ENCODE measurements around the gene BGLAP. TPM values are rescaled to one million over a fixed set of nuclear protein-coding genes. Genes with fewer than 3 reads are reported as not detected.

The BGLAP gene
- total RNA-seq, 1 experiment from 2014 or later = 0.67 TPM

DNA sequence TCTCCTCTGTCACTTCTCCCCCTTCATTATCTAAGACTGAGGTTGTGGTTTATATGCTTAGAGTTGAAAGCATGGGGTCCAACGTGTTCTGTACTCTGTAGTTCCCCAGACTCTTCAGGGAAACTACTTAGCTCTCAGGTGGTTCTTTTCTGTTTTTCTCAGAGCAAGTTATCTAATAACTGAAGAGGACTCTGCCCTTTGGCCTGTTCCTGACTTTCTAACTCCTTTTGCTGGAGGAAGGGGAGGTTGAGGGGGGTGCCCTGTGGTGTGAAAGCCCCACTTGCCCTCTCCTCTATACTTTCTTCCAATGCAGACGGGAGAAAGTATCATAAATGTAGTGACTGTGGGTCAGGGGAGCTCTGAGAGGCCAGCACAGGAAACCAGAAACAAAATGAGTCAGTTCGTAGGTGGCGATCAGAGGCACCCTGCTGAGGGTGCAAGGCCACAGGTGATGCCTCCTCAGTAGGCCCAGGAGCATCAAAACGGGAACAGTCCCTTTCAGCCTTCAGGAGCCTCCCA, 43.1 kb upstream of the BGLAP start:
- no peak for ATAC-seq
- Histone ChIP-seq H3K4me1 (ENCODE audit: control insufficient read depth, insufficient read depth, low read length) (peaks cover 10% of the 10 kb centered on the region; the same call in 1 of the 2 replicates), H3K36me3 (ENCODE audit: control insufficient read depth, insufficient read depth, low read length) (peaks cover 4% of the 10 kb centered on the region)

DNA sequence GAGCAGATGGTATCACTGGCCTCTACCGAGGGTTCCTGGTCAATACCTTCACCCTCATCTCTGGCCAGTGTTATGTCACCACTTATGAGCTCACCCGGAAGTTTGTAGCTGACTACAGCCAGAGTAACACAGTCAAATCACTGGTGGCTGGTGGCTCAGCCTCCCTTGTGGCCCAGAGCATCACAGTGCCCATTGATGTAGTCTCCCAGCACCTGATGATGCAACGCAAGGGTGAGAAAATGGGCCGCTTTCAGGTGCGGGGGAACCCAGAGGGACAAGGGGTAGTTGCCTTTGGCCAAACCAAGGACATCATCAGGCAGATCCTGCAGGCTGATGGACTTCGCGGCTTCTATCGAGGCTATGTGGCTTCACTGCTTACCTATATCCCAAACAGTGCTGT, 41.9 kb upstream of the BGLAP start:
- in situ Hi-C loops (cut with HindIII; ENCODE audit: low pct_unique_long_range_greater_than_20kb, low sequenced_read_pairs) = no loop called here
- ChIA-PET POLR2A (no interaction called here), CTCF (no interaction called here)

More for the DNA sequence above, 43.1 kb upstream of the BGLAP start:
- DNase-seq (ENCODE audit: low read depth, low spot score) = no peak
- Histone ChIP-seq H3K27me3 (ENCODE audit: control insufficient read depth, insufficient read depth, low read length) (no peaks in the 10 kb centered on the region), H3K27ac (ENCODE audit: low read length) (no peak overlapping the region), H3K9me3 (ENCODE audit: control insufficient read depth, insufficient read depth, low read depth, low read length) (no peaks in the 10 kb centered on the region), H3K4me3 (ENCODE audit: low read depth in 2 of 2, low read length in 2 of 2) (no peak overlapping the region)
- intact Hi-C loops (cut with micrococcal nuclease; ENCODE audit: unreplicated experiment) = no loop called here
- ChIA-PET POLR2A (no interaction called here), CTCF (no interaction called here)
- no TSS peak for BruUV-seq (replicated peaks)
- TF ChIP-seq, protein P1, sequence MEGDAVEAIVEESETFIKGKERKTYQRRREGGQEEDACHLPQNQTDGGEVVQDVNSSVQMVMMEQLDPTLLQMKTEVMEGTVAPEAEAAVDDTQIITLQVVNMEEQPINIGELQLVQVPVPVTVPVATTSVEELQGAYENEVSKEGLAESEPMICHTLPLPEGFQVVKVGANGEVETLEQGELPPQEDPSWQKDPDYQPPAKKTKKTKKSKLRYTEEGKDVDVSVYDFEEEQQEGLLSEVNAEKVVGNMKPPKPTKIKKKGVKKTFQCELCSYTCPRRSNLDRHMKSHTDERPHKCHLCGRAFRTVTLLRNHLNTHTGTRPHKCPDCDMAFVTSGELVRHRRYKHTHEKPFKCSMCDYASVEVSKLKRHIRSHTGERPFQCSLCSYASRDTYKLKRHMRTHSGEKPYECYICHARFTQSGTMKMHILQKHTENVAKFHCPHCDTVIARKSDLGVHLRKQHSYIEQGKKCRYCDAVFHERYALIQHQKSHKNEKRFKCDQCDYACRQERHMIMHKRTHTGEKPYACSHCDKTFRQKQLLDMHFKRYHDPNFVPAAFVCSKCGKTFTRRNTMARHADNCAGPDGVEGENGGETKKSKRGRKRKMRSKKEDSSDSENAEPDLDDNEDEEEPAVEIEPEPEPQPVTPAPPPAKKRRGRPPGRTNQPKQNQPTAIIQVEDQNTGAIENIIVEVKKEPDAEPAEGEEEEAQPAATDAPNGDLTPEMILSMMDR (IDR thresholded peaks at IDR 0.05) = no peak
- TF ChIP-seq SIN3A (IDR thresholded peaks at IDR 0.05; ENCODE audit: borderline replicate concordance, insufficient read depth, low read depth, low read length) (no peak), TCF7L2 (IDR thresholded peaks at IDR 0.05; ENCODE audit: low read depth, low read length) (no peak), POLR2AphosphoS5 (IDR thresholded peaks at IDR 0.05; ENCODE audit: low read depth, low read length) (no peak)
- TF ChIP-seq, protein P2, sequence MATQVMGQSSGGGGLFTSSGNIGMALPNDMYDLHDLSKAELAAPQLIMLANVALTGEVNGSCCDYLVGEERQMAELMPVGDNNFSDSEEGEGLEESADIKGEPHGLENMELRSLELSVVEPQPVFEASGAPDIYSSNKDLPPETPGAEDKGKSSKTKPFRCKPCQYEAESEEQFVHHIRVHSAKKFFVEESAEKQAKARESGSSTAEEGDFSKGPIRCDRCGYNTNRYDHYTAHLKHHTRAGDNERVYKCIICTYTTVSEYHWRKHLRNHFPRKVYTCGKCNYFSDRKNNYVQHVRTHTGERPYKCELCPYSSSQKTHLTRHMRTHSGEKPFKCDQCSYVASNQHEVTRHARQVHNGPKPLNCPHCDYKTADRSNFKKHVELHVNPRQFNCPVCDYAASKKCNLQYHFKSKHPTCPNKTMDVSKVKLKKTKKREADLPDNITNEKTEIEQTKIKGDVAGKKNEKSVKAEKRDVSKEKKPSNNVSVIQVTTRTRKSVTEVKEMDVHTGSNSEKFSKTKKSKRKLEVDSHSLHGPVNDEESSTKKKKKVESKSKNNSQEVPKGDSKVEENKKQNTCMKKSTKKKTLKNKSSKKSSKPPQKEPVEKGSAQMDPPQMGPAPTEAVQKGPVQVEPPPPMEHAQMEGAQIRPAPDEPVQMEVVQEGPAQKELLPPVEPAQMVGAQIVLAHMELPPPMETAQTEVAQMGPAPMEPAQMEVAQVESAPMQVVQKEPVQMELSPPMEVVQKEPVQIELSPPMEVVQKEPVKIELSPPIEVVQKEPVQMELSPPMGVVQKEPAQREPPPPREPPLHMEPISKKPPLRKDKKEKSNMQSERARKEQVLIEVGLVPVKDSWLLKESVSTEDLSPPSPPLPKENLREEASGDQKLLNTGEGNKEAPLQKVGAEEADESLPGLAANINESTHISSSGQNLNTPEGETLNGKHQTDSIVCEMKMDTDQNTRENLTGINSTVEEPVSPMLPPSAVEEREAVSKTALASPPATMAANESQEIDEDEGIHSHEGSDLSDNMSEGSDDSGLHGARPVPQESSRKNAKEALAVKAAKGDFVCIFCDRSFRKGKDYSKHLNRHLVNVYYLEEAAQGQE (IDR thresholded peaks at IDR 0.05; ENCODE audit: insufficient read depth in 1 of 2, low read depth in 2 of 2, low read length in 1 of 2) = no peak
- in situ Hi-C loops (cut with HindIII; ENCODE audit: low pct_unique_long_range_greater_than_20kb, low sequenced_read_pairs) = no loop called here

More for the DNA sequence above, 41.9 kb upstream of the BGLAP start:
- Histone ChIP-seq H3K36me3 (ENCODE audit: control insufficient read depth, insufficient read depth, low read length) (peaks cover 4% of the 10 kb centered on the region), H3K27me3 (ENCODE audit: control insufficient read depth, insufficient read depth, low read length) (no peaks in the 10 kb centered on the region), H3K4me3 (ENCODE audit: low read depth in 2 of 2, low read length in 2 of 2) (no peak overlapping the region), H3K4me1 (ENCODE audit: control insufficient read depth, insufficient read depth, low read length) (peaks cover 6% of the 10 kb centered on the region; the same call in 1 of the 2 replicates), H3K9me3 (ENCODE audit: control insufficient read depth, insufficient read depth, low read depth, low read length) (no peaks in the 10 kb centered on the region), H3K27ac (ENCODE audit: low read length) (no peak overlapping the region)
- ATAC-seq = no peak
- DNase-seq (ENCODE audit: low read depth, low spot score) = no peak
- BruUV-seq (replicated peaks) = no TSS peak
- intact Hi-C loops (cut with micrococcal nuclease; ENCODE audit: unreplicated experiment) = no loop called here
- no peak for TF ChIP-seq POLR2AphosphoS5 (IDR thresholded peaks at IDR 0.05; ENCODE audit: low read depth, low read length)
- TF ChIP-seq, protein P2 (IDR thresholded peaks at IDR 0.05; ENCODE audit: insufficient read depth in 1 of 2, low read depth in 2 of 2, low read length in 1 of 2) = no peak

Data from Panc1 (cell line).